Epithelial cell of prostate (primary cell): ENCODE measurements around the gene ULK1.

Source experiments
- DNase-seq: peaks from one replicate; pipeline ENCODE4 v3.0.0-alpha.2; 2011; ENCODE audit warnings: low read depth, low spot score
- H3K27ac ChIP-seq: fragments of 450-650 bp; 2 replicates; pipeline ENCODE4 v1.5.1; 2017; ENCODE audit warnings: mild to moderate bottlenecking

The ULK1 gene

GRCh38 chr12:131918311-131919050 lies 24.1 kb downstream of the ULK1 start:
- DNase-seq, result no peak
- no peak overlapping the region for H3K27ac ChIP-seq

GRCh38 chr12:131919051-131919347 lies 24.6 kb downstream of the ULK1 start:
- no peak for DNase-seq
- H3K27ac ChIP-seq, result no peak overlapping the region

GRCh38 chr12:131919366-131920156 lies 25.1 kb downstream of the ULK1 start:
- no peak for DNase-seq

GRCh38 chr12:131920157-131920508 lies 25.7 kb downstream of the ULK1 start:
- DNase-seq, result no peak
- no peak overlapping the region for H3K27ac ChIP-seq

More at GRCh38 chr12:131919366-131920156, 25.1 kb downstream of the ULK1 start:
- no peak overlapping the region for H3K27ac ChIP-seq

GRCh38 chr12:131920902-131921840 lies 26.7 kb downstream of the ULK1 start:
- H3K27ac ChIP-seq, result no peak overlapping the region
- no peak for DNase-seq

- H3K27ac ChIP-seq, result no peak overlapping the region
- no peak for DNase-seq
Measured at GRCh38 chr12:131921866-131922769, 27.7 kb downstream of the ULK1 start.

- DNase-seq, result no peak
- no peak overlapping the region for H3K27ac ChIP-seq
Measured at GRCh38 chr12:131922772-131923171, 28.4 kb downstream of the ULK1 start.

- no peak overlapping the region for H3K27ac ChIP-seq
- no peak for DNase-seq
Measured at GRCh38 chr12:131923260-131923659, 28.8 kb downstream of the ULK1 start.

GRCh38 chr12:131927110-131928079 lies 33.0 kb downstream of the ULK1 start:
- no peak for DNase-seq
- no peak overlapping the region for H3K27ac ChIP-seq

GRCh38 chr12:131928080-131928710 lies 33.8 kb downstream of the ULK1 start:
- H3K27ac ChIP-seq, result peak overlapping the region; percentile 36
- DNase-seq, result no peak

GRCh38 chr12:131928711-131929580 lies 34.5 kb downstream of the ULK1 start, which contains the start of gene PUS1:
Gene PUS1 (plus strand): TSS chr12:131929276. CDS start chr12:131929723, 447 bp downstream.
- DNase-seq, result peak; percentile 68

GRCh38 chr12:131929581-131930456 lies 35.4 kb downstream of the ULK1 start:
- DNase-seq, result no peak

More at GRCh38 chr12:131928711-131929580, 34.5 kb downstream of the ULK1 start, which contains the start of gene PUS1:
- H3K27ac ChIP-seq, result peak within 1 kb of the TSS; percentile 36

GRCh38 chr12:131930510-131930909 lies 36.1 kb downstream of the ULK1 start:
- no peak for DNase-seq

More at GRCh38 chr12:131929581-131930456, 35.4 kb downstream of the ULK1 start:
- H3K27ac ChIP-seq, result peak overlapping the region; percentile 27

GRCh38 chr12:131933387-131933786 lies 39.0 kb downstream of the ULK1 start:
- no peak overlapping the region for H3K27ac ChIP-seq
- DNase-seq, result no peak

More at GRCh38 chr12:131930510-131930909, 36.1 kb downstream of the ULK1 start:
- H3K27ac ChIP-seq, result no peak overlapping the region

- H3K27ac ChIP-seq, result no peak overlapping the region
- DNase-seq, result no peak
Measured at GRCh38 chr12:131934535-131934934, 40.1 kb downstream of the ULK1 start.

GRCh38 chr12:131938082-131938481 lies 43.7 kb downstream of the ULK1 start:
- DNase-seq, result no peak
- H3K27ac ChIP-seq, result no peak overlapping the region
